ENCODE results near the gene SLIT3.

The SLIT3 gene

GRCh38 chr5:168876419-168876818, 424.5 kb downstream of the SLIT3 start:
- TF ChIP-seq POLR2AphosphoS5 (IDR thresholded peaks at IDR 0.05; ENCODE audit: low read depth, low read length) (no peak), POLR2A (IDR thresholded peaks at IDR 0.05; ENCODE audit: low read depth, low read length) (no peak), POU2F2 (IDR thresholded peaks at IDR 0.05; ENCODE audit: low read depth, low read length) (no peak), PAX5 (IDR thresholded peaks at IDR 0.05; ENCODE audit: insufficient read depth, low read length, severe bottlenecking) (no peak), SPI1 (IDR thresholded peaks at IDR 0.05; ENCODE audit: low read depth, low read length) (no peak), TAF1 (IDR thresholded peaks at IDR 0.05; ENCODE audit: low read depth, low read length) (no peak)
- DNase-seq (ENCODE audit: insufficient read length, low spot score) (no peak), FAIRE-seq (no peak)

GRCh38 chr5:168875832-168876231, 425.1 kb downstream of the SLIT3 start:
- TF ChIP-seq POLR2A (IDR thresholded peaks at IDR 0.05; ENCODE audit: low read depth, low read length), result no peak
- TF ChIP-seq TAF1 (IDR thresholded peaks at IDR 0.05; ENCODE audit: low read depth, low read length), result no peak
- DNase-seq (ENCODE audit: insufficient read length, low spot score) (no peak), FAIRE-seq (no peak)

- no peak for FAIRE-seq
- no peak for TF ChIP-seq POLR2A (IDR thresholded peaks at IDR 0.05; ENCODE audit: low read depth, low read length)
- no peak for TF ChIP-seq TAF1 (IDR thresholded peaks at IDR 0.05; ENCODE audit: low read depth, low read length)
- no peak for TF ChIP-seq PAX5 (IDR thresholded peaks at IDR 0.05; ENCODE audit: insufficient read depth, low read length, severe bottlenecking)
- TF ChIP-seq SPI1 (IDR thresholded peaks at IDR 0.05; ENCODE audit: low read depth, low read length), result no peak
- no peak for TF ChIP-seq POLR2AphosphoS5 (IDR thresholded peaks at IDR 0.05; ENCODE audit: low read depth, low read length)
- TF ChIP-seq POU2F2 (IDR thresholded peaks at IDR 0.05; ENCODE audit: low read depth, low read length), result no peak
- DNase-seq (ENCODE audit: insufficient read length, low spot score), result no peak
Measured at GRCh38 chr5:168874713-168875380, 426.1 kb downstream of the SLIT3 start.

GRCh38 chr5:168872246-168872645, 428.7 kb downstream of the SLIT3 start:
- no peak for DNase-seq (ENCODE audit: insufficient read length, low spot score)
- no peak for FAIRE-seq
- TF ChIP-seq POLR2A (IDR thresholded peaks at IDR 0.05; ENCODE audit: low read depth, low read length), result no peak
- TF ChIP-seq TAF1 (IDR thresholded peaks at IDR 0.05; ENCODE audit: low read depth, low read length), result no peak
- TF ChIP-seq SPI1 (IDR thresholded peaks at IDR 0.05; ENCODE audit: low read depth, low read length), result no peak
- TF ChIP-seq POLR2AphosphoS5 (IDR thresholded peaks at IDR 0.05; ENCODE audit: low read depth, low read length), result no peak
- no peak for TF ChIP-seq POU2F2 (IDR thresholded peaks at IDR 0.05; ENCODE audit: low read depth, low read length)
- TF ChIP-seq PAX5 (IDR thresholded peaks at IDR 0.05; ENCODE audit: insufficient read depth, low read length, severe bottlenecking), result no peak

DNA sequence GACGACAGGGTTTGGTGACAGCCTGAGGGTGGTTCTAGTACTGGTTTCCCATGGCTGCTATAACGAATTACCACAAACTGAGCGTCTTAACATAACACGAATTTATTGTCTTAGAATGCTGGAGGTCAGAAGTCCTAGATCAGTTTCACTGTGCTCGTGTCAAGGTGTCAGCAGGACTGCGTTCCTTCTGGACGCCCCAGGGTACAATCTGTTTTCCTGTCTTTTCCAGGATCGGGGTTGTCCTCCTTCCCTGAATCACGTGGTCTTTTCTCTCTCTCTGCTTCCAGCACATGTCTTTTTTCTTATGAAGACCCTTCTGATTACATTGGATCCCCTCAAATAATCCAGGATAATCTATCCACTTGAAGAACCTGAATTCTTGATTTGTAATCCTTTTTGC, 430.0 kb downstream of the SLIT3 start:
- no peak for DNase-seq (ENCODE audit: insufficient read length, low spot score)
- no peak for FAIRE-seq

GRCh38 chr5:168869615-168870227, 431.2 kb downstream of the SLIT3 start:
- FAIRE-seq (no peak), DNase-seq (ENCODE audit: insufficient read length, low spot score) (no peak)
- no peak for TF ChIP-seq POLR2A (IDR thresholded peaks at IDR 0.05; ENCODE audit: low read depth, low read length)

More for the DNA sequence above, 430.0 kb downstream of the SLIT3 start:
- no peak for TF ChIP-seq POLR2AphosphoS5 (IDR thresholded peaks at IDR 0.05; ENCODE audit: low read depth, low read length)

GRCh38 chr5:168867241-168867640, 433.7 kb downstream of the SLIT3 start:
- FAIRE-seq, result no peak

DNA sequence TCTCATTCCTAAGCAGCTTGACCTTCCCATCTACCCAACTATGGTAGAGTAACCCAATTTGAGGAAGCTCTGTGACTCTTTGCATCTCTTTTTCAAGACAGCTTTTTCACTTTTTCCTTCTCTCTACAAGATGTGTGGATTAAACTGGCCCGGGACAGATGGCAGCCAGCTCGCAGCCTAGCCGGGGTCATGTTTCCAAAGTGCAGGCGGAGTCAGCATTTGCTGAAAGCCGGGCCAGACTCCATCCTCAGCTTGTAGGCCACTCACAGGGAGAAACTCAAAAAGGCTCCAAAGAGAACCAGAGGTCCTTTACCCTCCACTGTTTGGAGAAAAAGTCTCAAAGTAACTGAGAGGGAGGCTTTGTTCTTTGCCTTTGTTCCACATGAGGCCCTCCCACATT, 435.0 kb downstream of the SLIT3 start:
- no peak for FAIRE-seq
- TF ChIP-seq POLR2AphosphoS5 (IDR thresholded peaks at IDR 0.05; ENCODE audit: low read depth, low read length) (no peak), TAF1 (IDR thresholded peaks at IDR 0.05; ENCODE audit: low read depth, low read length) (no peak), POLR2A (IDR thresholded peaks at IDR 0.05; ENCODE audit: low read depth, low read length) (no peak), SPI1 (IDR thresholded peaks at IDR 0.05; ENCODE audit: low read depth, low read length) (no peak), POU2F2 (IDR thresholded peaks at IDR 0.05; ENCODE audit: low read depth, low read length) (no peak), PAX5 (IDR thresholded peaks at IDR 0.05; ENCODE audit: insufficient read depth, low read length, severe bottlenecking) (no peak)

More at GRCh38 chr5:168867241-168867640, 433.7 kb downstream of the SLIT3 start:
- TF ChIP-seq PAX5 (IDR thresholded peaks at IDR 0.05; ENCODE audit: insufficient read depth, low read length, severe bottlenecking) (no peak), POU2F2 (IDR thresholded peaks at IDR 0.05; ENCODE audit: low read depth, low read length) (no peak), TAF1 (IDR thresholded peaks at IDR 0.05; ENCODE audit: low read depth, low read length) (no peak), POLR2A (IDR thresholded peaks at IDR 0.05; ENCODE audit: low read depth, low read length) (no peak), POLR2AphosphoS5 (IDR thresholded peaks at IDR 0.05; ENCODE audit: low read depth, low read length) (no peak), SPI1 (IDR thresholded peaks at IDR 0.05; ENCODE audit: low read depth, low read length) (no peak)
- no peak for DNase-seq (ENCODE audit: insufficient read length, low spot score)

DNA sequence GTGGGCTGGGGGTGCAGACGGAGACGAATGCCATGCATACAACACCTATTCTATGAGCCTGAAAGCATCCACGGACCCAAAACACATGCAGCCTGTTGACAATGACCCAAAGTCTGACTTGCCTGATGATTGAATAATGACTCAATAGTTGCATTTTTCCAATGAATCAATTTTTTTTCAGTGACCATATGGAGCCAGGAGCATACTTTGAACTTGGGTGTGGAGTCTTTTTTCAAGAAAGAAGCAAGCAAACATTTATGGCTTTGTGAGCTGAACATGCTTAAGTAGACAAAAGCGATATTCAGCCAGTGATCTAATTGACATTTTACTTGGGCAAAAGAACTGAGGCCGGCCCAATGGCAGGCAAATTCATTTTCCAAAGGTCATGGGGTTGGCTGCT, 437.9 kb downstream of the SLIT3 start:
- FAIRE-seq, result no peak
- TF ChIP-seq PAX5 (IDR thresholded peaks at IDR 0.05; ENCODE audit: insufficient read depth, low read length, severe bottlenecking) (no peak), POLR2A (IDR thresholded peaks at IDR 0.05; ENCODE audit: low read depth, low read length) (no peak), POLR2AphosphoS5 (IDR thresholded peaks at IDR 0.05; ENCODE audit: low read depth, low read length) (no peak)
- no peak for DNase-seq (ENCODE audit: insufficient read length, low spot score)

More for the DNA sequence above, 435.0 kb downstream of the SLIT3 start:
- no peak for DNase-seq (ENCODE audit: insufficient read length, low spot score)

DNA sequence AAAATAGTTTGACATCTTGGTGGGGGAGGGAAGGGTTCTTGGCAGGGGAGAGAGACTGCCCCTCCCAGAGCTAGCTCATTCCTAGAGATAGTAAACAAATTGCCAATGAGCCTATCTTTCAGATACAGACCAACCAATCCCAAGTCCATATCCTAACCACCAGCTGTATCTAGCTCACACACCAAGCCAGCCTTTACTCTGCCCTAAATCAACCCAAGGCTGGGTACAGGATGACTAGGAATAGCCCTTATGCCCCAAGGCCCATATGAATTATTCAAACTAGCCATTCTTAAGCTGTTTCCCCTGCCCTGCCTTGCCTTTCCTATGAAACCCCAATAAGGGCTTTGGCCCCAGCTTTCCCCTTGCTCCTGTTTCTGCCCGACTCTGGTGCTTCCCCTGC, 440.4 kb downstream of the SLIT3 start:
- TF ChIP-seq TAF1 (IDR thresholded peaks at IDR 0.05; ENCODE audit: low read depth, low read length) (no peak), PAX5 (IDR thresholded peaks at IDR 0.05; ENCODE audit: insufficient read depth, low read length, severe bottlenecking) (no peak), POLR2AphosphoS5 (IDR thresholded peaks at IDR 0.05; ENCODE audit: low read depth, low read length) (no peak), SPI1 (IDR thresholded peaks at IDR 0.05; ENCODE audit: low read depth, low read length) (no peak), POU2F2 (IDR thresholded peaks at IDR 0.05; ENCODE audit: low read depth, low read length) (no peak), POLR2A (IDR thresholded peaks at IDR 0.05; ENCODE audit: low read depth, low read length) (no peak)
- FAIRE-seq, result no peak
- no peak for DNase-seq (ENCODE audit: insufficient read length, low spot score)

All from GM12891 (cell line).